HUES64 (cell line): Measurements from ENCODE around the gene GGTLC3. TPM values are rescaled to one million over a fixed set of nuclear protein-coding genes. Genes with fewer than 3 reads are reported as not detected.
"Not testable (repeated sequence)": the region's sequence is repeated elsewhere in the genome, so short reads cannot be mapped to it uniquely, and the experiment has no call there.

Experiments
- H3K27ac ChIP-seq: 2 replicates; pipeline ENCODE4 v1.7.0; 2013; ENCODE audit warnings: low read depth, low read length, inconsistent platforms
- H3K27me3 ChIP-seq: 2 replicates; pipeline ENCODE4 v1.6.1; 2013; ENCODE audit warnings: mild to moderate bottlenecking, low read length; ENCODE audit not compliant: insufficient read depth
- H3K36me3 ChIP-seq: 2 replicates; pipeline ENCODE4 v1.6.1; 2013; ENCODE audit warnings: mild to moderate bottlenecking, low read length; ENCODE audit not compliant: insufficient read depth
- H3K4me1 ChIP-seq: 2 replicates; pipeline ENCODE4 v1.6.1; 2013; ENCODE audit warnings: mild to moderate bottlenecking, low read length, moderate library complexity; ENCODE audit not compliant: insufficient read depth
- H3K4me3 ChIP-seq: 2 replicates; pipeline ENCODE4 v1.5.1; 2013; ENCODE audit warnings: mild to moderate bottlenecking, low read length, moderate library complexity
- H3K9ac ChIP-seq: 2 replicates; pipeline ENCODE4 v1.6.1; 2013; ENCODE audit warnings: mild to moderate bottlenecking, low read depth, low read length
- H3K9me3 ChIP-seq: 2 replicates; pipeline ENCODE4 v1.6.1; 2013; ENCODE audit warnings: low read depth, low read length; ENCODE audit not compliant: insufficient read depth
- WGBS: fragments of 150-250, 120-280 bp; methylation state at CpG from one replicate; pipeline ENCODE4 v1.1.7; 2013; ENCODE audit warnings: missing lambda C conversion rate; 5-methylcytosine and 5-hydroxymethylcytosine counted together
- polyA plus RNA-seq, 2 experiments: library from polyadenylated mRNA; stranded (reverse); fragments of 50-300 nt; gene quantifications; one replicate each; pipeline ENCODE4 v1.2.3, GENCODE V29; 2013

The GGTLC3 gene
- not detected for polyA plus RNA-seq (2013, experiment 1 of 2)
- polyA plus RNA-seq (2013, experiment 2 of 2), result 0.32 TPM

DNA sequence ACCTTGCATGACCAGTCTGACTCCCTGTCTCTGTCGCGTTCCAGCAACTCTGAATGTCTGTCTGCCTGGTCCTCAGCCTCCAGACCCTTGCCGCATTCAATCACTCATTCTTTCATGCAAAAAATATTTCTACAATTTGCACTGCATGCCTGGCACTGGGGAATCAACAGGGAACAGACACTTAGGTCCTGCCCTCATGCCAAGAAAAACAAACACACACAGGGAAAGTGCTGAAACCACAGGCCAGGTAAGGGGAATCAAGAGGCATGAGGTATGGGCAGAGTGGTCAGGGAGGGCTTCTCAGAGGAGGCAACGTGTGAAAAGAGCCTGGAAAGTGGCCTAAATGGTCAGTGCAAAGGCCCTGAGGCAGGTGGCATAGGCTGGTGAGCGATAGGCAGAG lies at the start of gene GGTLC3:
TSS of gene GGTLC3 (minus strand) at position 101 of the 400 bp plus-strand sequence. CDS start 264 bp downstream, outside the sequence.
- H3K4me1 ChIP-seq, H3K36me3 ChIP-seq, H3K4me3 ChIP-seq, H3K9me3 ChIP-seq, H3K27ac ChIP-seq, H3K9ac ChIP-seq, H3K27me3 ChIP-seq: not testable (repeated sequence)
- no CpG with 5 or more reads among the region's 5 CpGs for WGBS

DNA sequence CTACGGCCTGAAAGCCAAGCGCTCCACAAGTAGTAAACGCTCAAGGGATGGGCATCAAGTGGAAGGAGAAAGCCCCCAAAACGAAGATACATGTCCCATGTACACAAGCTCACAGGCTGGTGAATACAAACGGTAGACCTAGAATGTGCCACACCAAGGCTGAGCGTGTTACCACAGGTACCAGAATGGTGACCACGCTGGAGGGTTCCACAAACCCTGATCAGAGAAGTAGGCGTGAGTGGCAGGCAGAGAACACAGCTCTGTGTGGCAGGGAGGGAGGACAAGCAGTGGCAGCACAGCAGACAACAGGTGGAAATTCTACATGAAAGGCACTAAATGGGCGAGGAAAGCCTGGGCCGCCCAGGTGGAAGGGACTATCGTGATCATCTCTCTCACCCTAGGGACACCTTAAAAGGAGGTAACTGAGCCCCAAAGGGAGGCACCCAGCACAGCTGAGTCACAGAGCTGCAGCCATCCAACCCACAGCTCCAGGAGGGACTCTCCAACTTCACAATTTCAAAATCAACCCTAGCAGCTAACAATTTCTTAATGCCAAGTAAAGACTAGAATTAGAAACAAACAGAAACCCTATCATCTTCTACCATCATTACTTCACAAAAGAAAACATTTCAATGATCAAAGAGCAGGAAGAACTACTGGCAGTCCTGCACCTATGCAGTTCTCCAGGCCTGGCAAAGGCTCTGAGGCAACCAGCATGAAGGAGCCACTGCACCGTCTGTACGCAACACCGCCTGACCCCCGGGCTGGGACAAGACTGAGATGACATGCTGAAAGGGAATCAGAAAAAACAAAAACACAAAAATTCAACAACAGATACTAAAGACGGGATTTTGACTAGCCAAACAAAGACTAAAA lies 42.4 kb upstream of the GGTLC3 start:
- not testable (repeated sequence) for H3K4me1 ChIP-seq, H3K27ac ChIP-seq, H3K36me3 ChIP-seq, H3K9me3 ChIP-seq, H3K9ac ChIP-seq, H3K27me3 ChIP-seq, H3K4me3 ChIP-seq
- no CpG with 5 or more reads among the region's 16 CpGs for WGBS

DNA sequence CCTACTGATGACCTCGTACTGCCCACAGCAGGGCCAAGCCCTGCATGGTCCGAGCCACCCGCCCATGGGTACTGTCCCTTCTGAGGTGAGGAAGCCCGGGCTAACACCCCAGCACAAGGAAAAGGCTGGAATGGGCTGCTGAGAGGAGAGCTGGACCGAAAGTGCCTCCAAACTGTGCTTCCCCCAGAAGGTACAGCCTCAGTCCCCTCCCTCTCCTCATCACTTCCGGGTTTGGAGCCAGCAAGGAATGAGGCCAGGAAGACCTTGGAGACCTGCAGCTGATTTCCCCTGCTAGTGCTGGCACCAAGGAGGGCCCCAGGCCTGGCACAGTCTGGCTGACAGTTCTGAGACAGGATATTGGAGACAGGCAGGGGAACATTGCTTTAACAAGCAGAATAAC lies 41.0 kb upstream of the GGTLC3 start:
- H3K36me3 ChIP-seq, H3K27ac ChIP-seq, H3K9ac ChIP-seq, H3K4me1 ChIP-seq, H3K4me3 ChIP-seq, H3K27me3 ChIP-seq, H3K9me3 ChIP-seq: not testable (repeated sequence)
- WGBS, result no CpG with 5 or more reads among the region's 6 CpGs

DNA sequence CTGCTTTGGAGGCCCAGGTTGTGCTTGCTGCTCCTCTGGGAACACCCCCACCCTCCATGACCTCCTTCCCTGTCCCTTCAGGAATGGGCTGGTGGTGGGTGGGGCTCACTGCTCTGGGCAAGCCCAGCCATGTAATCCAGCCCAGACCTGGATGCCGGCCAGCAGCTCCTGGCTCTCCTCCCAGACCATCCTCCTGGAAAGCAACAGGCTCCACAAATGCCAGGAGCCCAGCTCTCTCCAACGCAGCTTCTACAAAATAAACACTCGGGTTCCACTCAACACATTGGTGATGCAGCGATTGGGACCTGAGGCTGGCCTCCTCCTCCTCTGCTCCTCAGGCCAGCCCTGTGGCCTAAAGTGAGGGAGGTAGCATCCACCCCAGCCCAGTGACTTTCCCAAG lies 40.6 kb upstream of the GGTLC3 start:
- not testable (repeated sequence) for H3K9ac ChIP-seq, H3K27ac ChIP-seq, H3K4me3 ChIP-seq, H3K9me3 ChIP-seq, H3K4me1 ChIP-seq, H3K27me3 ChIP-seq, H3K36me3 ChIP-seq
- whole genome bisulfite sequencing, result no CpG with 5 or more reads among the region's 4 CpGs

DNA sequence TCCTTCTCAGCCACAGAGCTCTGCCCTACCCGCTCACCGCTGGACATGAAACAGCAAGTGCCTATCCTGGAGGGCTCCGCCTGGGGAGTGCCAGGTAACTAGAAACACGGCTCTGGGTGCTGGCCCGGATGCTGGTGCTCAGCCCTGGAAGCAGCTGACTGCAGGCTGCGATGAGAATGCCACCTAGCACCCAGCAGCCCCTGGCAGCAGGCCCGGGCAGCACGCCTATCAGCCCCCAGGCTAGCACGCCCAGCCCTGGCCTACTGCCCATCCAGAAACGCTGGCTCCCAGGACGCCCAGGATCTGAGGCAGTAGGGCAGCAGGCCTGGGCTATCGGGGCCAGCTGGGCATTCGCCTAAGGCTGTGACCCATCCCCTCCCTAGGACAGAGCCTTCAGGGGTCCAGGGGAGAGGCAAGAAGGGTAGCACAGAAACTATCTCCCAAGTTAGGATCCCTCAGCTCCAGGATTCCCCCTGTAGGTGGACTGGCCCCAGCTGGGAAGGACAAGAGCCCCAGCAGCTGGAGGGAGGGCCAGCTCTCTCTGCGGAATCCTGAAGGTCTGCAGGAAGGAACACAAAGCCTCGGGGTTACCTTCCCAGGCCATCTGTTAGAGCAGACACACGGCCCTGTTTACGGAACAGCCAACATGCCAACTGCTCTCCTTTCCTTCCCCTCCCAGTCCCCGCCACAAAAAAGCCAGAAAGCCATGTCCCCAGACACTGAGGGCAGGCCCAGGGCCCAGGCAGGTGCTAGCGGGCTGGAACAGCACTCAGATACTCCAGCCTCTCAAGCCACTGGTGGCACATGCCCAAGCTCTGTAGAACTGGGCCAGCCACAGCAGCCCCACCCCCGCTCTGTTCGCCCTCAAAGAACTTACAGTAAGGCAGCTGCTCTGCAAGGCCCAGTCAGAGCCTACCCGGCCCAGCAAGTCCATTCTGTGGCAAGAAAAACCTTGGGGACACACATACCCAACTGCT lies 36.6 kb upstream of the GGTLC3 start:
- no CpG with 5 or more reads among the region's 22 CpGs for WGBS
- H3K9ac ChIP-seq, H3K4me3 ChIP-seq, H3K9me3 ChIP-seq, H3K4me1 ChIP-seq, H3K27me3 ChIP-seq, H3K27ac ChIP-seq, H3K36me3 ChIP-seq: not testable (repeated sequence)

DNA sequence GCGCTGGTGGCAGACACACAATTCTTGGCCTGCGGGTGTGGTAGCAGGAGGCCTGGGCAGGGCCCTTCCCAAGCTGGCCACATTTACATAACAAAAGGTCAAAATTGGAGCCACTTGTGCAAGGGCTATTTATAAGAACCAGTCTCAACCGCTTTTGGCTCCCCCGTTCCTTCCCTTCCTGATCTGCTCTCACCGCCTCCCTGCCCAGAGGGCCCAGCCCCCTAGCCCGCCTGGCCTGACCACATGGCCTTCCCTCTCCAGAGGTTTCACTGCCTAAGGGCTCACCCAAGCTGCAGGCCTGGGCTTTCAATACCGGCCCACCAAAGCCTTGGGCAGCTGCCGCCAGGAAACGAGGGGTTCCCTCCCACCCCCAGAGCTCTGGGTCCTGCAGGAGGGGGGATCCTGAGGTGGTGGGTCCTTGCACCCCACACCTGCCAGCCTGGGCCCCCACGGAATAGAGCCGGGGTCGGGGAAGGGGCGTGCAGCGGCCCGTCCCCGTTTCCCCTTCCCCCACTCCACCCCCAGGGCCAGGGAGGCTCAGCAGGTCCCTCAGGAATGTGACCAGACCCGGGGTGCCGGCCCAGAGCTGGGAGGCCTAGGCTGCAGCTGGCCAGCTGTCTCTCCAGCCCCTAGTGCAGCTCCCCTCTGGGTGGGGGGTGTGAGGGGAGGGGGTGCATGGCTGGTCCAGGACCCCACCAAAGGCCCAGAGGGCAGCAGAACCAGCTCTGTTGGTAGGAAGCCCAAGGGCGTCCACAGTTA lies 35.1 kb upstream of the GGTLC3 start:
- not testable (repeated sequence) for H3K9me3 ChIP-seq, H3K9ac ChIP-seq, H3K27ac ChIP-seq, H3K27me3 ChIP-seq, H3K4me3 ChIP-seq, H3K36me3 ChIP-seq, H3K4me1 ChIP-seq
- no CpG with 5 or more reads among the region's 19 CpGs for WGBS

DNA sequence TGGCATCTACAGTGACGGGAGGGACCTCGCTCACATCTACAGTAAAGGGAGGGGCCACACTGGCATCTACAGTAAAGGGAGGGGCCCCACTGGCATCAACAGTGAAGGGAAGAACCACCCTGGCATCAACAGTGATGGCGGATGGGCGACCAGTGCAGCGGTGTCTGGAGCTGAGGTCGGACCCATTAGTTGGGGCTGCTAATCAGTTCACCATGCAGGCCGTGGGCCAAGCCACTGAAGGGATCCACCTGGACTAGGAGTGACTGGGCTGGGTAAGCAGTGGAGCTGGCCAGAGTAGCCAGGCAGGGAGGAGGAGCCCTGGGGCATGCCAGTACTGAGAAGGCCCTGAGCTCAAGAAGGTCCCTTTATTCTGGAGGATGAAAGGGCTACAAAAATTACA lies 33.1 kb upstream of the GGTLC3 start:
- not testable (repeated sequence) for H3K9ac ChIP-seq, H3K36me3 ChIP-seq, H3K27ac ChIP-seq, H3K9me3 ChIP-seq, H3K27me3 ChIP-seq, H3K4me3 ChIP-seq, H3K4me1 ChIP-seq
- WGBS, result 100% methylated on average over 2 of the region's 7 CpGs

DNA sequence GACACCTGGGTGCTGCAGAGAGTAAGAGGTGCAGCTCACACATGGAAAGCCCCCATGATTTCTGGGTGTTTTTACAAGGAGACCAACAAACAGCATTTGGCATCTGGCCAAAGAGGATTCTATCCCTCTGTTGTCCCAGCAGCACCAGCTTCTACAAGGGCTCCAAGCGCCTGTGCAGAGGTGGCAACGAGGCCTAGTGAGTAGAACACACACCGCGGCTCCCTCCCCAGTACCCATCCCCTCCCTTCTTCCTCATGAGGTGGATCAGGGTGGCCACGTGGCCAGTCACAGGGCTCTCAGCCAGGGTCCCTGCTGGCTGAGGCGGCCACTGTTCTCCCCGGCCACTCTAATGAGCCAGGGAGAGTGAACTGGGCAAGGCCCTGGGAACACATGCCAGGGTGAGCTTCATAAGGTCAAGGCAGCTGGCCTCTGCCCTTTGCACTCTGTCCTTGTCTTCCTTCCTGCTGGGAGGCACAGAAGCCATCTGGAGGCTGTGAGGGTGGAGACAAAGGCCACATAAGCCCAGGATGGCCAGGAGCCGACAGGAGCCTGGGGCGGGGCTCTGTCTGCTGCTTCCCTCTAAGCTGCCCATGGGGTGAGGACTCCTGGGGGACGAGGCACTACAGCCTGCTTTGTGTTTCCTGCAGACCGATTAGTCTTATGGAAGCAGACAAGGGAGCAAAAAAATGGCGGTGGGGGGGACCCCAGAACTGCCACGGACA lies 31.7 kb upstream of the GGTLC3 start:
- H3K9ac ChIP-seq, H3K27ac ChIP-seq, H3K9me3 ChIP-seq, H3K4me1 ChIP-seq, H3K36me3 ChIP-seq, H3K4me3 ChIP-seq, H3K27me3 ChIP-seq: not testable (repeated sequence)
- 57% methylated on average over 2 of the region's 13 CpGs for WGBS

DNA sequence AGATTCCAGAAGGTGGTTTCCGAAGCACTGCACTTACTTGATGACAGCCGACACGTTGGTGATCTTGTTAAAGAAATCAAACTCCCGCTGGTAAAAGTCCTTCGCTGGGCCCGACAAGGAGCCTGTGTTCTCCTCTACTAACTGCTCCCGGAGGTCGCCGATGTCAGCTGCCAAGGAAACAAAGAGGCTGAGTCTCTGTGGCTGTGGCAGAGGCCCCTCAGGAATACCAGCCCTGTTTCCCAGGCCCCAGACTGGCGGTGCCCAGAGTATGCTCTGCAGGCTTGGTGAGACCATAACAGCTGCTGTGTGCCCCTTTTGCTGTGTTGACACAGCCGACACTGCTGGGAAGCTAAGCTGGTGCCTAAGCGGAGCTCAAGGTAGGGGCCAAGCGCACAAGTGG lies 26.7 kb upstream of the GGTLC3 start:
- not testable (repeated sequence) for H3K4me1 ChIP-seq, H3K27ac ChIP-seq, H3K4me3 ChIP-seq, H3K9me3 ChIP-seq, H3K27me3 ChIP-seq, H3K9ac ChIP-seq, H3K36me3 ChIP-seq
- no CpG with 5 or more reads among the region's 13 CpGs for WGBS

DNA sequence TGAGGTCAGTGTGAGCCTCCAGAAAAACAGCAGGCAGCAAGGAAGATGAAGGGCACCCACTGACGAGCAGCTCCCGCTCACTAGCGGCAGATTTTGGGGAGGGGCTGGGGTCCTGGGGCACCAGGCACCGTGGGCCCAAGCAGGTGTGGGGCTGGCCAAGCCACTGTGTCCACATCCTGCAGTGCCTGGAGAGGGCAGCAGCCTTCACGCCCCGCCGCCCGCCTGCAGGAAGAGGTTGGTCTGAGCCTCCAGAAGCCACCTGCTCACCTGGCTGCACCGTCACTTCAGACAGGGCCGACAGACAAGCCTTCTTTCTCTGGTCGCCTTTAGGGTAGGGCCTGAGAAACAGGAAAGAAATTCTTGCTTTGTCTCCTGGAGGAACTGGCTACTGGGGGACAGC lies 25.4 kb upstream of the GGTLC3 start:
- H3K4me3 ChIP-seq, H3K27me3 ChIP-seq, H3K9me3 ChIP-seq, H3K36me3 ChIP-seq, H3K9ac ChIP-seq, H3K4me1 ChIP-seq, H3K27ac ChIP-seq: not testable (repeated sequence)
- WGBS, result no CpG with 5 or more reads among the region's 11 CpGs
